Caco-2 (cell line): Measurements from ENCODE around the gene DHRS9. TPM values are rescaled to one million over a fixed set of nuclear protein-coding genes. Genes with fewer than 3 reads are reported as not detected.

Source experiments
- BruUV-seq: library from RNA; stranded (reverse); fragments of 400-500 nt; replicated peaks from 2 replicates; lab custom pipeline; 2021; lab: Mats Ljungman, UMichigan
- CTCF ChIA-PET: fragments of 300-600 bp; sonication (Branson Sonifier 250); formaldehyde crosslinking; loops from one replicate; lab custom pipeline; 2022; ENCODE audit warnings: antibody characterized with exemption; lab: Charles Lee
- POLR2A ChIA-PET: fragments of 300-600 bp; sonication (Branson Sonifier 250); formaldehyde crosslinking; loops from one replicate; lab custom pipeline; 2022; ENCODE audit warnings: antibody characterized with exemption; lab: Charles Lee
- DNase-seq, 2 experiments: peaks; one replicate each; pipeline versions ENCODE4 v3.0.0 to v3.0.0-alpha.2; 2020 to 2022
- H3K27me3 ChIP-seq: replicated peaks from 2 replicates; pipeline ENCODE4 v1.6.0; 2011; ENCODE audit warnings: low read length; ENCODE audit not compliant: control insufficient read depth, insufficient read depth
- H3K36me3 ChIP-seq: 2 replicates; pipeline ENCODE4 v1.5.1; 2011; ENCODE audit warnings: low read length; ENCODE audit not compliant: control insufficient read depth, insufficient read depth
- H3K4me1 ChIP-seq: fragments of 250-450 bp; sonication (Bioruptor Pico); 2 replicates; pipeline ENCODE4 v1.5.1; 2020; ENCODE audit warnings: mild to moderate bottlenecking
- H3K4me3 ChIP-seq: 2 replicates; pipeline ENCODE4 v1.5.1; 2011; ENCODE audit warnings: low read depth, mild to moderate bottlenecking, control low read depth, low read length
- H3K9me3 ChIP-seq: fragments of 250-450 bp; sonication (Bioruptor Pico); 2 replicates; pipeline ENCODE4 v1.5.1; 2020; ENCODE audit warnings: mild to moderate bottlenecking, moderate library complexity
- H3K27ac Mint-ChIP-seq: one replicate; pipeline ENCODE4 v1.8.0; 2022; ENCODE audit warnings: mixed read lengths; ENCODE audit not compliant: unreplicated experiment
- H3K27me3 Mint-ChIP-seq: one replicate; pipeline ENCODE4 v1.8.0; 2022; ENCODE audit warnings: mixed read lengths; ENCODE audit not compliant: insufficient read depth, unreplicated experiment
- H3K36me3 Mint-ChIP-seq: one replicate; pipeline ENCODE4 v1.8.0; 2022; ENCODE audit warnings: mild to moderate bottlenecking, mixed read lengths; ENCODE audit not compliant: insufficient read depth, unreplicated experiment
- H3K4me1 Mint-ChIP-seq: one replicate; pipeline ENCODE4 v1.8.0; 2022; ENCODE audit warnings: low read depth, mixed read lengths; ENCODE audit not compliant: unreplicated experiment
- H3K4me3 Mint-ChIP-seq: one replicate; pipeline ENCODE4 v1.8.0; 2022; ENCODE audit warnings: mild to moderate bottlenecking, moderate library complexity, mixed read lengths; ENCODE audit not compliant: unreplicated experiment
- H3K9me3 Mint-ChIP-seq: one replicate; pipeline ENCODE4 v1.8.0; 2022; ENCODE audit warnings: mixed read lengths; ENCODE audit not compliant: unreplicated experiment
- intact Hi-C: fragments of 100-400 bp; cut with micrococcal nuclease; formaldehyde crosslinking; loops from one replicate; pipeline ENCODE4 v1.10.0; 2022; ENCODE audit not compliant: unreplicated experiment
- total RNA-seq: library from RNA; stranded (reverse); gene quantifications from 2 replicates; pipeline ENCODE4 v1.2.3, GENCODE V29; 2022
- TF ChIP-seq, protein P1 (sequence below), 2 experiments: fragments of 200-600 bp in 1 of 2; IDR thresholded peaks; 1 replicate in 1 of 2; 2 replicates in 1 of 2; pipeline versions ENCODE4 v1.5.1 to v1.8.0; 2011 to 2022; ENCODE audit warnings: antibody characterized with exemption in 1 of 2, control low read depth in 1 of 2, inconsistent platforms in 1 of 2, low read depth in 1 of 2, low read length in 1 of 2, mild to moderate bottlenecking in 1 of 2, moderate library complexity in 1 of 2; ENCODE audit not compliant: insufficient read depth in 1 of 2, severe bottlenecking in 1 of 2, unreplicated experiment in 1 of 2

DHRS9 gene
- total RNA-seq, 1 experiment from 2014 or later = not detected

DNA sequence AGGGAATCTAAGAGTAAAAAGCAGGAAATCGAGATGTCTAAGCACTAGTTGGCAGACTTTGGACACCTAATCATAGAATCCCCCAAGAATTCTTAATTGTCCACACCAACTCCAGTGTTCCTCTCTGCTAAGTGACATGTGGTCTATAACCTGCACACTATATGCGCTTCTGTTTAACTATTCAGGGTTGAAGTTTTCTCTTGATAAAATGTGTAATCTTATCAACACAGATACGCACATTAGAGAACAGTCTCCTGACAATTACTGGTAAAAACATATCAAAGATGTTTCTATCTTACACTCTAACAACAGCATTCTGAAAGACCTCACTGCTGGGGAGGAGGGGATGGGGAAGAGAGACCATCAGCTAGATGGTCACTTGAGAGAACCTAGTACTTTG is 42.1 kb upstream of the DHRS9 start:
- intact Hi-C loops = no loop called here
- Histone ChIP-seq H3K9me3 (no peaks in the 10 kb centered on the region), H3K4me3 (no peak overlapping the region), H3K4me1 (no peaks in the 10 kb centered on the region), H3K36me3 (no peaks in the 10 kb centered on the region), H3K27me3 (no peaks in the 10 kb centered on the region)
- BruUV-seq = no TSS peak
- Mint-ChIP-seq H3K4me3 (no peak overlapping the region), H3K4me1 (no peaks in the 10 kb centered on the region), H3K27ac (no peak overlapping the region), H3K9me3 (no peaks in the 10 kb centered on the region), H3K36me3 (no peaks in the 10 kb centered on the region), H3K27me3 (no peaks in the 10 kb centered on the region)
- no peak for DNase-seq
- TF ChIP-seq, protein P1, sequence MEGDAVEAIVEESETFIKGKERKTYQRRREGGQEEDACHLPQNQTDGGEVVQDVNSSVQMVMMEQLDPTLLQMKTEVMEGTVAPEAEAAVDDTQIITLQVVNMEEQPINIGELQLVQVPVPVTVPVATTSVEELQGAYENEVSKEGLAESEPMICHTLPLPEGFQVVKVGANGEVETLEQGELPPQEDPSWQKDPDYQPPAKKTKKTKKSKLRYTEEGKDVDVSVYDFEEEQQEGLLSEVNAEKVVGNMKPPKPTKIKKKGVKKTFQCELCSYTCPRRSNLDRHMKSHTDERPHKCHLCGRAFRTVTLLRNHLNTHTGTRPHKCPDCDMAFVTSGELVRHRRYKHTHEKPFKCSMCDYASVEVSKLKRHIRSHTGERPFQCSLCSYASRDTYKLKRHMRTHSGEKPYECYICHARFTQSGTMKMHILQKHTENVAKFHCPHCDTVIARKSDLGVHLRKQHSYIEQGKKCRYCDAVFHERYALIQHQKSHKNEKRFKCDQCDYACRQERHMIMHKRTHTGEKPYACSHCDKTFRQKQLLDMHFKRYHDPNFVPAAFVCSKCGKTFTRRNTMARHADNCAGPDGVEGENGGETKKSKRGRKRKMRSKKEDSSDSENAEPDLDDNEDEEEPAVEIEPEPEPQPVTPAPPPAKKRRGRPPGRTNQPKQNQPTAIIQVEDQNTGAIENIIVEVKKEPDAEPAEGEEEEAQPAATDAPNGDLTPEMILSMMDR (IDR thresholded peaks at IDR 0.05; ENCODE audit: insufficient read depth in 1 of 2, low read depth in 1 of 2, low read length in 1 of 2, severe bottlenecking in 1 of 2, unreplicated experiment in 1 of 2) = no peak
- POLR2A ChIA-PET = no interaction called here
- CTCF ChIA-PET = no interaction called here

DNA sequence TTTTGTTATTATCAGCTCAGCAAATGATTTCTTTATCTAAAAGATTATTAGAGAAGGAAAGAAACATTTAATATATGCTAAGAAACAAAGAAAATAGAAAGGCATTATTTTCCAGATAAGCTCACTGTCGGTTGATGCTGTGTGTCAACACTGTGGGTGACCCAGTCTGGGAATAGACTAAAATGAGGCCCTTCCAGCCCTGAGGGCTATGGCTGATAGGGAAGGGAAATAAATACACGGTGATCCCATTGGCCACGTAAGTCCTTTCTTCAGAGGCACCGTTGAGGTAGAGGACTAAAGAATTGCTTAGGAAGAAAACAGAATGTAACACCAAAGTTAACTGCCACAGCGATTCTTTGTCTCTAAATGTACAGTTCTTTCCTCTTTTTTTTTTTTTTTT is 40.0 kb upstream of the DHRS9 start:
- DNase-seq = no peak
- Mint-ChIP-seq H3K9me3 (no peaks in the 10 kb centered on the region), H3K27me3 (no peaks in the 10 kb centered on the region), H3K27ac (no peak overlapping the region), H3K36me3 (no peaks in the 10 kb centered on the region), H3K4me3 (no peak overlapping the region), H3K4me1 (no peaks in the 10 kb centered on the region)
- CTCF ChIA-PET = no interaction called here
- H3K4me1 ChIP-seq = no peaks in the 10 kb centered on the region
- no TSS peak for BruUV-seq
- no peaks in the 10 kb centered on the region for H3K9me3 ChIP-seq
- H3K27me3 ChIP-seq = no peaks in the 10 kb centered on the region
- H3K36me3 ChIP-seq = no peaks in the 10 kb centered on the region
- TF ChIP-seq, protein P1 (IDR thresholded peaks at IDR 0.05; ENCODE audit: insufficient read depth in 1 of 2, low read depth in 1 of 2, low read length in 1 of 2, severe bottlenecking in 1 of 2, unreplicated experiment in 1 of 2) = no peak
- intact Hi-C loops = no loop called here
- no peak overlapping the region for H3K4me3 ChIP-seq
- POLR2A ChIA-PET = no interaction called here

DNA sequence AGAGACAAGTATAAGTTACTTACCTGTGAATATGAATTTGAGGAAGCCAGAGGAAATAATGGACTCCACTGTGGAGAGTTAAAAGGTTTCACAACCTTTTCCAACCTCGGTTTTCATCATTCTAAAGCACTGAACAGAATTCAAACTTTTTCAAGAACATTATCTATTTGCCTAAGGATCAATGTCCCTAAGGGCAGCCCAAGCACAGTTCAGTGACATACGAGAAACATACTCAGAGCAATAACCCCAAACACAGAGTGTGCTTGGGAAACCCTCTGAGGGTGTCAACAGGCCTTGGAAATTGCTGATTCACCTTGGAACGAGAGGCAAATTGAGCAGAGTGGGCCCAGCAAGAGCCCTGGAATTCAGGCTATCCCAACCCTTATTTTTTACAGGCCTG is 38.2 kb upstream of the DHRS9 start, which contains the start of gene ABCB11:
Gene ABCB11 (minus strand): TSS at position 123 of the 400 bp plus-strand sequence. CDS start 13,199 bp downstream, outside the sequence.
- Histone ChIP-seq H3K36me3 (no peaks in the 10 kb centered on the region), H3K27me3 (no peaks in the 10 kb centered on the region), H3K4me1 (no peaks in the 10 kb centered on the region), H3K9me3 (no peaks in the 10 kb centered on the region), H3K4me3 (no peak within 1 kb of the TSS)
- BruUV-seq = no TSS peak
- Mint-ChIP-seq H3K27me3 (no peaks in the 10 kb centered on the region), H3K9me3 (no peaks in the 10 kb centered on the region), H3K27ac (no peak within 1 kb of the TSS), H3K36me3 (no peaks in the 10 kb centered on the region), H3K4me3 (no peak within 1 kb of the TSS), H3K4me1 (no peaks in the 10 kb centered on the region)
- POLR2A ChIA-PET = no interaction called here
- intact Hi-C loops = no loop called here
- DNase-seq = no peak
- TF ChIP-seq, protein P1 (IDR thresholded peaks at IDR 0.05; ENCODE audit: insufficient read depth in 1 of 2, low read depth in 1 of 2, low read length in 1 of 2, severe bottlenecking in 1 of 2, unreplicated experiment in 1 of 2) = no peak
- CTCF ChIA-PET = no interaction called here
